HG03103 (cell line): ENCODE data around the gene FICD.

Experiments used
- ATAC-seq: cut with Tn5 transposase; IDR thresholded peaks from one replicate; pipeline ENCODE4 v1.9.1; 2021; ENCODE audit warnings: low read depth; ENCODE audit not compliant: unreplicated experiment

The FICD gene

DNA sequence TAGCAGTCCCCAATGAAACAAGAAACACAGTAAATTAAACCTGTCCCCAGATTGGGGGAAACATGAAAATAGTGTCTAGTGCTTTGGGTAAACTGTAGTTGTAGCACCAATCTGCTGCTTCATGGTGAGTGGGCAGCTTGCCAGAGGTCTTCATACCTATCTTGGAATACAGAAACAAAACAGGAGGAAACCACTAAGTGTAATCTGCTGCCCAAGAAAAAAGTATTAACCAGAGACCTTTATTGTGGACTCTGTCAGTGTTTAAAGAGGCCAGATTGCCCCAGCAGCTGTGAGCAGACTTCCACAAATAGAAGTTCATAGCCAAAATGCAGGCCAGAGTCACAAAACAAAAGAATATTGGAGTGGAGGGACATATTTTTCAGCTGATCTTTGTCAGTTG lies 49.6 kb downstream of the FICD start:
- no peak for ATAC-seq

GRCh38 chr12:108565146-108565545 lies 50.1 kb downstream of the FICD start:
- no peak for ATAC-seq

DNA sequence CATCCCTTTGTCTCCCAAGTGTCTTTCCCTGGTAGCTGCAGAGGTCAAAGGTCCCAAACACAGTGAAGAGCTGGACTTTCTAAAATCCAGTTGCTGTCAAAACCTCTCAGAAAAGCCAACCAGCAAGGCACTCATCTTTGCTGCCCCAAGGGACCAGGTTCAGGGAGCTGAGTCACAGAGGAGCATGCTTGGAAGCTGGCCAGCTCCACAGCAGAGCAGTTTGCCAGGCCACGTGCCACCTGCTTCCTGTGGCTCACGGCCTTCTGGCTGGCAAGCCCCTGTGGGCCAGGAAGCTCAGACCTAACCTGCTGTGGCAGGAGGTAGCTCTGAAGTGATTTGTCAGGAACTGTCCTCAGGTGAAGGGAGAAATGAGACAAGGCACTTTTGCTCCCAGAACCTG lies 50.9 kb downstream of the FICD start:
- ATAC-seq: no peak

DNA sequence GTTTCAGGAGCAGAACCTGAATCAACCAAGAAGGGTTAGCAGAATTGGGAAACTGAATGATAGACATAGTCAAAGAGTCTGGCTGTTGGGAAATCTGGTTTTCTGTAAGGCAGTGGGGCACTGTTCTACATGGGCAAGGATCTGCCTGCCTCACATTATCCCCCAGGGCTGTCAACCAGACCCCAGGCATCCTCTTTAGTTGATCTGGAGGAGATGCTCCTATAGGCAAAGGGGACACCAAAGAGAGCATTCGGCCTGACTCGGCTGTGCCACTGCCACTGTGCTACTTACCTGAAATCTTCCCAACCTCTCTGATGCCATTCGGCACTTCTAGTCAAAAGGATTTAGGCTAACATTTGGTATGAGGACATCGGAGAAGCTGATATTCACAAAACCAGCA lies 51.4 kb downstream of the FICD start:
- no peak for ATAC-seq

DNA sequence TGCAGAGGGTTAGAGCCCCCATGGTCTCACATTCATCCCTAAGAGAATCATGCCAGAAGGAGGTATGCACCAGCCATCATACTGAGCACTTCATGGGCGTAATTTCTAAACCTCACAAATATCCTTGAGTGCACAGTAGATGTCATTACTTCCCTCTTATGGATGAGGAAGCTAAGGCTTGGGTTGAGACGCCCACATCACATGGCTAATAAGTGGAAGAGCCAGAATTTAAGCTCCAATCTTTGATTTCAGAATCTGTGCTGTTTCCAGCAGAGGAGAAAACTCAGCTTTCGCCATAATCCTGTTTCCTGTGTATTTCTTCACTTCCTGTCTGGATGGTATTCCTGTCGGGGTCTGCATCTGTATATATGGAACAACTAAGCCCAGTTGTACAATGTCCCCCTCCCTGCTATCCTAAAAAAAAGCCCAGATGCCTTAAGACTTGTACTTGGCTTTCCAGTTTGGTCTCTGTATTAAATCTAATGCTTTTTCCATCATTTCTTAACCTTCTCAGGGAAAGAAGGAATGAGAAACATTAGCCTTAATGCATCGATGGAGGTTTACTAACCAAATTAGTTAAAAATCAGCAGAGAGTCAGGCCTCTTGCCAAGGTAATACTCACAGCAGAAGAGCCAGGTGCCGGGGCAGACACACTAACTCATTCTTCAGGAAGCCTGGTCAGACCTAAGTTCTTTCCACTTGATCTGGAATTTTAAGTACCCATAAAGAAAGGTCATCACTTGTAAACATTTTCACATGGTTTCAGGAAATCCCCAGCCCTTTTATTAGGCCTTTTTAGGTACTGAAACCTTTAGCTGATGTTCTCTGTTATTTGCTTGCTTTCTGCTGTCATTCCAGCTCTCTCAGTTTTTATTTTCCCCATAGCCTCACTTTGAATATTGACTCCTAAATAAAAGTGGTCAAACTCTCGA lies 52.6 kb downstream of the FICD start:
- ATAC-seq: no peak

DNA sequence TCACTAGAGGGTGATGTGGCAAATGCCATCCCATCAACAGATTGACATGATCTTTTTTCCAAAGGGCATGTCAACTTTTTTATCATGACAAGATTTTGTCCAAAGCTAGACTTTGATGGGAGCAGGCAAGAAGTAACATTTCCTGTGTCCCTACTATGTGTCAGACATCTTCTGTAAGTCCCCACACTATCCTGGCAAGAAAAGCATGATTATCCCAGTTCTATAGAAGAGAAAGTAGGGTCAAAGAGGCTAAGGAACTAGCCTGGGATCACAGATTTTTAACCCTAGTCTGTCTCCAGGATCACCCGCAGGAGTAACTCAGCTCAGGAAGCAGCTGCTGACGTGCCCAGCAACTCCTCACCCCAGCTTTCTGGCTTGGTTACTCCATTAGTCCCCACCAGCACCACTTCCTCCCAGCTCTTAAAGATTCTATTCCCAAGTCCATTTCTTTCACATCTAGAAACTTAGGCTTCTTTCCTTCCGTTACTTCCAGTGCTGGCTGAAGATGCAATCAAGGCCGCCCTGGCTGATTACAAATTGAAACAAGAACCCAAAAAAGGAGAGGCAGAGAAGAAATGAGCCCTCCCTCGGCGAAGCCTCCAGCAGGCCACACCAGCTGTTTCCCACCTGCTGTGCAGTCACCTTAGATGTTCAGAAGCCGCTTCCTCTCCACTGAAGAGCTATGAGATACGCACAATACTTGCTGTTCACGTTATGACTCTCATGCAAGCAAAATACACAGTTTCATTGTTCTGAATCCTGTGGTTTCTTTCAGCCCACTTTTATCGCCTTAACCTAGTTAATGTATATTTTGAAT lies 53.5 kb downstream of the FICD start:
- peak; percentile 72 for ATAC-seq
